ENCODE measurements around the gene DCLK2. TPM values are rescaled to one million over a fixed set of nuclear protein-coding genes. Genes with fewer than 3 reads are reported as not detected.

DCLK2 gene
- total and polyA plus RNA-seq, 2 of the 13 experiments (the other 11 are each of a cell fraction or from before 2014, with no cell fraction given), result not detected

DNA sequence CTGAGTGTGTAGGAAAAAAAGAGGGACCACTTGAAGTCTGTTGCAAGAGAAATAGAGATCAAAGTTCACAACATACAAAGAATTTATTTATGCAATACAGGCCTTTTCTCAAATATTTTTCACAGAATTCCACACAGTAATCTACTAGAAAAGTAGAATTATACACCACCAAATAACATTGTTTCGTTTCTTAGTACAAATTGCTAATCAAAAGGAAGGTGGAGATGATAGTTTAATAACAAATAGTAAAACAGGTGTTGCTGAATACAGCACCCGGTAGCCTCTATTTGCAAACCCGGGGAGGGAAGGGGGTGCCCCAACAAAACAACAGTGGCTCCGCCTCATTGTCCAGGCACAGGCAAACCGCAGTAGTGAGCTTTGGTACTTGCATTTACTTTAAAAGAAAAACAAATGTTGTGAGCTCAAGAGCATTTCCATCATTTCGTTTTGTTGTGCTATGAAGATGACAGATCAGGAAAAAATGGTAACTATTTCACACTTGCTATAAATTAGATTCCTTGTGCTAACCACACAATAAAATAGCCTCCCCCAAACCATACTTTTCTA, 186.4 kb downstream of the DCLK2 start (continued):
- no peak for TF ChIP-seq HES4 (CRISPR knock-in tag; IDR thresholded peaks at IDR 0.05; ENCODE audit: borderline replicate concordance)
- TF ChIP-seq, protein P1, sequence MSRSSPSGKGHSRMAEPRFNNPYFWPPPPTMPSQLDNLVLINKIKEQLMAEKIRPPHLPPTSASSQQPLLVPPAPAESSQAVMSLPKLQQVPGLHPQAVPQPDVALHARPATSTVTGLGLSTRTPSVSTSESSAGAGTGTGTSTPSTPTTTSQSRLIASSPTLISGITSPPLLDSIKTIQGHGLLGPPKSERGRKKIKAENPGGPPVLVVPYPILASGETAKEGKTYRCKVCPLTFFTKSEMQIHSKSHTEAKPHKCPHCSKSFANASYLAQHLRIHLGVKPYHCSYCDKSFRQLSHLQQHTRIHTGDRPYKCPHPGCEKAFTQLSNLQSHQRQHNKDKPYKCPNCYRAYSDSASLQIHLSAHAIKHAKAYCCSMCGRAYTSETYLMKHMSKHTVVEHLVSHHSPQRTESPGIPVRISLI (CRISPR knock-in tag; IDR thresholded peaks at IDR 0.05; ENCODE audit: borderline replicate concordance), result peak; percentile 48; the same call in 1 of the 2 replicates
- 0 out of 2 replicates have a peak, but pooled peaks have one; percentile 7 for TF ChIP-seq RARA (CRISPR knock-in tag; IDR thresholded peaks at IDR 0.05)
- TF ChIP-seq MEIS1 (CRISPR knock-in tag; IDR thresholded peaks at IDR 0.05; ENCODE audit: borderline replicate concordance), result no peak
- TF ChIP-seq, protein P2, sequence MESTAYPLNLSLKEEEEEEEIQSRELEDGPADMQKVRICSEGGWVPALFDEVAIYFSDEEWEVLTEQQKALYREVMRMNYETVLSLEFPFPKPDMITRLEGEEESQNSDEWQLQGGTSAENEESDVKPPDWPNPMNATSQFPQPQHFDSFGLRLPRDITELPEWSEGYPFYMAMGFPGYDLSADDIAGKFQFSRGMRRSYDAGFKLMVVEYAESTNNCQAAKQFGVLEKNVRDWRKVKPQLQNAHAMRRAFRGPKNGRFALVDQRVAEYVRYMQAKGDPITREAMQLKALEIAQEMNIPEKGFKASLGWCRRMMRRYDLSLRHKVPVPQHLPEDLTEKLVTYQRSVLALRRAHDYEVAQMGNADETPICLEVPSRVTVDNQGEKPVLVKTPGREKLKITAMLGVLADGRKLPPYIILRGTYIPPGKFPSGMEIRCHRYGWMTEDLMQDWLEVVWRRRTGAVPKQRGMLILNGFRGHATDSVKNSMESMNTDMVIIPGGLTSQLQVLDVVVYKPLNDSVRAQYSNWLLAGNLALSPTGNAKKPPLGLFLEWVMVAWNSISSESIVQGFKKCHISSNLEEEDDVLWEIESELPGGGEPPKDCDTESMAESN (CRISPR knock-in tag; conservative IDR thresholded peaks at IDR 0.05), result no peak
- TF ChIP-seq, protein P3, sequence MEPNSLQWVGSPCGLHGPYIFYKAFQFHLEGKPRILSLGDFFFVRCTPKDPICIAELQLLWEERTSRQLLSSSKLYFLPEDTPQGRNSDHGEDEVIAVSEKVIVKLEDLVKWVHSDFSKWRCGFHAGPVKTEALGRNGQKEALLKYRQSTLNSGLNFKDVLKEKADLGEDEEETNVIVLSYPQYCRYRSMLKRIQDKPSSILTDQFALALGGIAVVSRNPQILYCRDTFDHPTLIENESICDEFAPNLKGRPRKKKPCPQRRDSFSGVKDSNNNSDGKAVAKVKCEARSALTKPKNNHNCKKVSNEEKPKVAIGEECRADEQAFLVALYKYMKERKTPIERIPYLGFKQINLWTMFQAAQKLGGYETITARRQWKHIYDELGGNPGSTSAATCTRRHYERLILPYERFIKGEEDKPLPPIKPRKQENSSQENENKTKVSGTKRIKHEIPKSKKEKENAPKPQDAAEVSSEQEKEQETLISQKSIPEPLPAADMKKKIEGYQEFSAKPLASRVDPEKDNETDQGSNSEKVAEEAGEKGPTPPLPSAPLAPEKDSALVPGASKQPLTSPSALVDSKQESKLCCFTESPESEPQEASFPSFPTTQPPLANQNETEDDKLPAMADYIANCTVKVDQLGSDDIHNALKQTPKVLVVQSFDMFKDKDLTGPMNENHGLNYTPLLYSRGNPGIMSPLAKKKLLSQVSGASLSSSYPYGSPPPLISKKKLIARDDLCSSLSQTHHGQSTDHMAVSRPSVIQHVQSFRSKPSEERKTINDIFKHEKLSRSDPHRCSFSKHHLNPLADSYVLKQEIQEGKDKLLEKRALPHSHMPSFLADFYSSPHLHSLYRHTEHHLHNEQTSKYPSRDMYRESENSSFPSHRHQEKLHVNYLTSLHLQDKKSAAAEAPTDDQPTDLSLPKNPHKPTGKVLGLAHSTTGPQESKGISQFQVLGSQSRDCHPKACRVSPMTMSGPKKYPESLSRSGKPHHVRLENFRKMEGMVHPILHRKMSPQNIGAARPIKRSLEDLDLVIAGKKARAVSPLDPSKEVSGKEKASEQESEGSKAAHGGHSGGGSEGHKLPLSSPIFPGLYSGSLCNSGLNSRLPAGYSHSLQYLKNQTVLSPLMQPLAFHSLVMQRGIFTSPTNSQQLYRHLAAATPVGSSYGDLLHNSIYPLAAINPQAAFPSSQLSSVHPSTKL (CRISPR knock-in tag; IDR thresholded peaks at IDR 0.05), result peak; percentile 65
- no peak for TF ChIP-seq FOXO1 (CRISPR knock-in tag; IDR thresholded peaks at IDR 0.05)
- TF ChIP-seq ERF (CRISPR knock-in tag; IDR thresholded peaks at IDR 0.05), result no peak
- 0 out of 2 replicates have a peak, but pooled peaks have one; percentile 19 for TF ChIP-seq ZFP36L1 (CRISPR knock-in tag; IDR thresholded peaks at IDR 0.05)
- TF ChIP-seq TMF1 (CRISPR knock-in tag; IDR thresholded peaks at IDR 0.05; ENCODE audit: low read depth), result no peak
- TF ChIP-seq HNRNPK (IDR thresholded peaks at IDR 0.05; ENCODE audit: low read depth, low read length, poor library complexity, severe bottlenecking), result no peak
- TF ChIP-seq ZGPAT (CRISPR knock-in tag; IDR thresholded peaks at IDR 0.05), result 0 out of 2 replicates have a peak, but pooled peaks have one; percentile 17
- TF ChIP-seq MAFK (conservative IDR thresholded peaks at IDR 0.05 in 1 of 2, IDR thresholded peaks at IDR 0.05 in 1 of 2; ENCODE audit: low read length in 2 of 2), result no peak
- no peak for TF ChIP-seq ZFP36 (IDR thresholded peaks at IDR 0.05; ENCODE audit: borderline replicate concordance, low read depth, low read length, partially characterized antibody)
- TF ChIP-seq NCOA5 (CRISPR knock-in tag; IDR thresholded peaks at IDR 0.05), result no peak
- no peak for TF ChIP-seq ZNF790 (CRISPR knock-in tag; IDR thresholded peaks at IDR 0.05; ENCODE audit: borderline replicate concordance)
- TF ChIP-seq SOX5 (CRISPR knock-in tag; IDR thresholded peaks at IDR 0.05; ENCODE audit: borderline replicate concordance), result peak; percentile 66; the same call in 1 of the 2 replicates
- TF ChIP-seq SOX6 (IDR thresholded peaks at IDR 0.05), result no peak
- TF ChIP-seq SOX6 (CRISPR knock-in tag; IDR thresholded peaks at IDR 0.05), result peak; percentile 89
- no peak for TF ChIP-seq TCF7L2 (IDR thresholded peaks at IDR 0.05; ENCODE audit: low read depth, low read length)
- TF ChIP-seq KAT8 (CRISPR knock-in tag; IDR thresholded peaks at IDR 0.05), result 0 out of 2 replicates have a peak, but pooled peaks have one; percentile 19
- no peak for TF ChIP-seq FOXP1 (IDR thresholded peaks at IDR 0.05)
- TF ChIP-seq FOXP1 (CRISPR knock-in tag; IDR thresholded peaks at IDR 0.05), result peak; percentile 74
- TF ChIP-seq HDAC2 (CRISPR knock-in tag; IDR thresholded peaks at IDR 0.05), result peak; percentile 22; the same call in 1 of the 2 replicates
